HG02884 (cell line): Measurements from ENCODE around the gene LRCH3.
A peak's percentile ranks its signal among the peaks of the same experiment; 100 is the strongest.

ENCODE experiments used
- ATAC-seq: cut with Tn5 transposase; IDR thresholded peaks from one replicate; pipeline ENCODE4 v1.9.1; 2021; ENCODE audit warnings: mild to moderate bottlenecking, moderate library complexity; ENCODE audit not compliant: unreplicated experiment

LRCH3 gene

DNA sequence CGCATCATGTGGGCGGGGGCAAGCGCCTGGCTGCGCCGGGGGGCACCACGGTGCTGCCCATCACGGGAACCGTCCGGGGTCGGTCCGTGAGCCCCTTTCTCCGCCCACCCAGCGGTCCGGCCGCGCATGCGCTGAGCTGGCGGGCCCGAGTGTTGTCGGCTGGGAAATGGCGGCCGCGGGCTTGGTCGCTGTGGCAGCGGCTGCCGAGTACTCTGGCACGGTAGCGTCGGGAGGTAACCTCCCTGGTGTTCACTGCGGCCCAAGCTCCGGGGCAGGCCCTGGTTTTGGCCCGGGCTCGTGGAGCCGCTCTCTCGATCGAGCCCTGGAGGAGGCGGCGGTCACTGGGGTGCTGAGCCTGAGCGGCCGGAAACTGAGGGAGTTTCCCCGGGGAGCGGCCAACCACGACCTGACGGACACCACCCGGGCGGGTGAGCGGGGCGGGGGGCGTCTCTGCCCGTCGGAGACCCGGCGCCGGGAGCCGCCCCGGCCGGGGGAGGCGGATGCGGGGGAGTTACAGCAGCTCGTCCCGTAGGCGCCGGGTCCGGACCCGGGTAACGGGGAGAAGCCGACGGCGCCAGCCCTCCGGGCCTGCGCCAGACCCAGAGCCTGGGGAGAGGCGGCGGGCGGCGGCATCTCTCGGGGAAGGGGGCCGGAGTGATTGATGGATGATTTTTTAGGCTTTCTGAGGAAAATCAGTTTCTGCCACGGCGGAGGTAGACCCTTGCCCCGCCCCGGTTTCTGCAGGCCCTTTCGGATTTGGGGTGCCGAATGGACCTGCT, at the start of gene LRCH3:
TSS of gene LRCH3 (plus strand) at position 142 of the 779 bp plus-strand sequence. CDS start at position 167, 25 bp downstream.
- peak; percentile 59 for ATAC-seq

GRCh38 chr3:197742787-197743186, 48.3 kb upstream of the LRCH3 start:
- no peak for ATAC-seq

GRCh38 chr3:197746209-197746608, 44.8 kb upstream of the LRCH3 start:
- ATAC-seq, result no peak

DNA sequence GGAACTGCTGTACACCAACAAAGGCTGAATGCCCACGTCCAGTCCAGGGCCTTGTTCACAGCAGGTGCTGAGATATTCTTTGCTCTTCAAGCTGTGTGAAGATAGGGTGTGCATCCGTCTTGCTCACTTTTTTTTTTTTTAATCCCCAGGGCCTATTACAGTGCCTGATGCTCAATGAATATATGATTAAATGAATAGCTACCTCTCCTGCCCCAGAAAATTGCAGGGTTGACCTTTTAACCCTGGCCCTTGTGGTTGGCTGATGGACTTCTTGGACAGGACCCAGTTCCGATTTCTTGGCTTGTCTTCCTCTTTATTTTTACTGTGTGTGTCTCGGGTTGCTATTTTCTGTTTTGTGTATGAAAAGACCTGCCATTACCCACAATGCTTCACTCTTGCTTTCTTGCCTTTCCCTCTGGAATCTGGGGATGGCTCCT, 44.2 kb upstream of the LRCH3 start:
- ATAC-seq, result no peak

- no peak for ATAC-seq
Measured at GRCh38 chr3:197748597-197749314, 42.3 kb upstream of the LRCH3 start.

- peak; percentile 36 for ATAC-seq
Measured at GRCh38 chr3:197749315-197749600, 41.8 kb upstream of the LRCH3 start.

GRCh38 chr3:197749601-197750395, 41.3 kb upstream of the LRCH3 start, which contains the start of gene FYTTD1:
Gene FYTTD1, plus strand, starts transcription at chr3:197749883. Its CDS starts 89 bp downstream, at chr3:197749972.
- peak; percentile 67 for ATAC-seq

DNA sequence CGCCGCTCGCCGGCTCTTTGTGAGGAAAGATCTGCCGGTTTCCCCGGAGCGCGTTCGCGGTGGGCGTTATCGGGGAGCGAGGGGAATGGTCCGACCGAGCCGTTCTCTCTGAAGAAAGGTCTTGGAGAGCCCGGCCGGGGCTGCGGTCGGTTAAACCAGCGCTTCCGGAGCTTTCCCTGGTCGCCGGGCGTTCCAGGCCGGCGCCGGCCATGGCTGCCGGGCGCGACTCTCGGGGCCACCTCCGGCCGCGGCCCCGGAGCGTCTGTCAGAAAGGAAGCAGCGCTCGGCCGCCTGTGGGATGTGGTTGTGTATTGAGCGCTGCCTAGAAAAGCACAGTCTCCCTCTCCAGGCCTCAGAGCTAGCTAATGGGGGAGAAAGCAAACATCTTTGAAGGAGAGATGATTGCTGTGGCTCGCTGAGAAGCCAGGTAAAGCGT, 40.6 kb upstream of the LRCH3 start:
- no peak for ATAC-seq

- no peak for ATAC-seq
Measured at GRCh38 chr3:197750858-197751737, 40.0 kb upstream of the LRCH3 start.

- ATAC-seq, result no peak
Measured at GRCh38 chr3:197752107-197752506, 38.9 kb upstream of the LRCH3 start.

DNA sequence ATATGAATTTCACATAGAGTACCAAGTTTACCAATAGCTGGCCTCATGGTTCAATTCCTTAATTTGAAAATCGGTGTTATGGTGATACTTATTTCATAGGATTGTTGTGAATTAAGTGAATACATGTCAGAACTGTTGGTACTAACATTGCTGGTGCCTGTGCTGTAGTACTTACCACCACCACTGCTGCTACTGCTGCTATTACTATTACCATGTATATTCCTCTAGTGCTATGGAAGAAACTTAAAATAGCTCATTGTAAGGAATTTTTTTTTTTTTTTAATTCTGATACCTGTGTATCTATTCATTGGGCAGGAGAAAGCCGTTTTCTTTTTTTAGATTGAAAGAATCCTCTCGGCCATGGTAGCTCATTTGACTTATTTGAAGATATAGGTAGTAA, 37.8 kb upstream of the LRCH3 start:
- ATAC-seq, result no peak

GRCh38 chr3:197756704-197757103, 34.4 kb upstream of the LRCH3 start:
- ATAC-seq, result no peak

DNA sequence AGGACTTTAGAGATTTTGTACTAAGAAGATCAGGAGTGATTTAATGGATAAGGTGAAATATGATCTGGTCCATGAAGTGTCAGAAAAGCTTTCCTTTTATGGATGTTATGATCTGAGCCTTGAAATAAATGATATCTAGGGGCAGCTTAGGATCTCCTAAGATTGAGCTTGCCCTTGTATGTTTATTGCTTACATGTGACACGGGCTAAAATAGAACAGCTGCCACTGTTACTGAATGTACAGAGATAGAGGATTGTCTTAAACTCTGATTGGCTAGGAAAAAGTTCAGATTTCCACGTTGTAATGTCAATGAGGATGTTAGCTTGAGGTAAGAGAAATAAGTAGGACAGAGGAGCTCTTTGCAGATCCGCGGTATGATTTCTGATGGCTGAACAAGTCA, 32.5 kb upstream of the LRCH3 start:
- no peak for ATAC-seq

DNA sequence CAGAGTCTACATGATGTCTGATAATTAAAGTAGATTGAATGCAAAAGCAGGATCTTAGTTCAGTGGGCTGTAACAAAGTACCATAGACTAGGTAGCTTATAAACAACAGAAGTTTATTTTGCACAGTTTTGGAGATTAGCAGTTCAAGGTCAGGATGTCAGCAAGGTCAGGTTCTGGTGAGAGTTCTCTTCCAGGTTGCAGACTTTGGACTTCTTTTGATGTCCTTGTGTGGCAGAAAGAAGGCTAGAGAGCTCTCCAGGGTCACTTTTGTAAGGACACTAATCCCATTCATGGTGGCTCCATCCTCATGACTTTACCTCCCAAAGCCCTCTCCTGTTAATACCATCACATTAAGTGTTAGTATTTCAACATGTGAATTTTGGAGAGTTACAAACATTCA, 29.3 kb upstream of the LRCH3 start:
- no peak for ATAC-seq

GRCh38 chr3:197775317-197775716, 15.7 kb upstream of the LRCH3 start:
- ATAC-seq, result no peak

GRCh38 chr3:197782230-197782629, 8.8 kb upstream of the LRCH3 start:
- ATAC-seq, result no peak

- ATAC-seq, result no peak
Measured at GRCh38 chr3:197784019-197784585, 7.0 kb upstream of the LRCH3 start.

DNA sequence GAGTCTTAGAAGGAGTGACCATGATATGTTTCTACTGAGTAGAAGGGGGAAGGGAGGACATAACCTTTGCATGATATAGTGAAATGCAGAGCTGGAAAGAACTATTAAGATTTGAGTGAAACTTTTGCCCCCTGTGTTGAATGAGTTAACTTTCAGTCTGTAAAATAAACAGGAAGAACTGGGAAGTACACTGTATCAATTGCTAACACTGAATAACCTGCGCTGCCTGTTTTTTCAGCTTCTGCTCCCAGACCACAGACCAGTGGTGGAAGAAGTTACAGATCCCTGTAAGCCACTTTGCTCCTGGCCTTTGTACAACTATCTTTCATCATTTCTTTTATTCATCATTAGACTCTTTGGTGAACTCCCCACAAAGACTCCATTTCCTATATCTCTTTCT, 3.6 kb upstream of the LRCH3 start:
- no peak for ATAC-seq

DNA sequence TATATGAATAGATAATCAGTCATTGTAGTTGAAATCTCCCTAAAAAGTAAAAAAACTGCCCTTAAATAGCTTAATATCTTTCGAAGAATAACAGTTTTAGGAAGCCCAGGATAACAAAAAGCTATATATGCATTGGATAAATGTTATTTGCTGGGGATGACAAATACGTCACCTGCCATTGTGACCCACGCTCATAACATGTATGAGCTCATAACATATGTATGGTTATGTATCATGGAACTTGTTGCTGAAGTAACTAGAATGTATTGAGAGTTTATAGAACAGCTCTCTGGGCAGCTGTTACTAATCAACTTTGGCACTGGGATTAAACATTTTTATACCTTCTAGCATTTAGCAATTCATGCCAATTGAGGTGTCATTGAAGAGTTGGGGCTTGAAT, 1.7 kb upstream of the LRCH3 start:
- ATAC-seq, result no peak

- ATAC-seq, result no peak
Measured at GRCh38 chr3:197790033-197790432, 1.0 kb upstream of the LRCH3 start.
